HG03097 (cell line): ENCODE measurements around the gene PPP1R9B.

Experiments
- ATAC-seq: cut with Tn5 transposase; IDR thresholded peaks from one replicate; pipeline ENCODE4 v1.9.1; 2021; ENCODE audit not compliant: unreplicated experiment, low FRiP score

PPP1R9B gene

DNA sequence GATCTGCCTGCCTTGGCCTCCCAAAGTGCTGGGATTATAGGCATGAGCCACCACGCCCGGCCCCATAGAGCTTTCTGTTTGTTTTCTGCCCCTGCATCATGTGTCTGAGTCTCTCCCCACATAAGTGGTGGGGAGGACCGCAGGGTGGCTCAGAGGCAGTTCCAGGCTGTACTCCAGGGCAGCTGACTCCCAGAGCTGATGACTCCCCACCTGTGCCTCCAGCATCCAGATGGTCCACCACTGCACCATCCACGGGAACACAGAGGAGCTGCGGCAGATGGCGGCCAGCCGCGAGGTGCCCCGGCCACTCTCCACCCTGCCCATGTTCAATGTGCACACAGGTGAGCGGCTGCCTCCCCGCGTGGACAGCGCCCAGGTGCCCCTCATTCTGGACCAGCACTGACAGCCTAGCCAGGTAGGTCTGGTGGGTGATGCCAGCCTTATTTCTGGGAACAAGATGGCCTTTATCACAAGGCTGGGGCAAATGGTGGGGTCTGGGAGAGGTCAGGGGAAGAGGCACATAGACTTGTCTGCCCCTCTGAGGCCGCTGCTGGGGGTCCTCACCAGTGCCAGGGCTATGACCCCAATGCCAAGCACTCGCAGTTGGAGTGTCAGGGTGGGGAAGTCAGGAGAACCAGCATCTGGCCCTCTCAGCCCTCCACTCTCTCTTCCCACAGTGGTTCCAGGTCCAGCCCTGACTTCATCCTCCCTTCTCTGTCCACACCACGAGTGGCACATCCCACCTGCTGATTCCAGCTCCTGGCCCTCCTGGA, 24.7 kb upstream of the PPP1R9B start:
- ATAC-seq: no peak

DNA sequence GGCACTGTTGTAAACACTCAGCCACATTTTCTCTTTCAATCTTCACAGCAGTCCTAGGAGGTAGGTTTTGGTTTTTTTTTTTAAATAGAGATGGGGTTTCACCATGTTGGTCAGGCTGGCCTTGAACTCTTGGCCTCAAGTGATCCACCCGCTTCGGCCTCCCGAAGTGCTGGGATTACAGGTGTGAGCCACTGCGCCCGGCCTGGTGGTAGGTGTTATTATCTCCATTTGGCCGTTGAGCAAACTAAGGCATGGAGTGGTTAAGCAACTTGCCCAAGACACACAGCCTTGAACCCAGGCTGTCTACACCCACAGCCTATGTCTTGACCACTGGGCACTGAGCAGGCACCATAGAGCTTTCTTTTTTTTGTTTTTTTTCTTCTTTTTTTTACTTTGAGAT, 24.0 kb upstream of the PPP1R9B start:
- no peak for ATAC-seq

DNA sequence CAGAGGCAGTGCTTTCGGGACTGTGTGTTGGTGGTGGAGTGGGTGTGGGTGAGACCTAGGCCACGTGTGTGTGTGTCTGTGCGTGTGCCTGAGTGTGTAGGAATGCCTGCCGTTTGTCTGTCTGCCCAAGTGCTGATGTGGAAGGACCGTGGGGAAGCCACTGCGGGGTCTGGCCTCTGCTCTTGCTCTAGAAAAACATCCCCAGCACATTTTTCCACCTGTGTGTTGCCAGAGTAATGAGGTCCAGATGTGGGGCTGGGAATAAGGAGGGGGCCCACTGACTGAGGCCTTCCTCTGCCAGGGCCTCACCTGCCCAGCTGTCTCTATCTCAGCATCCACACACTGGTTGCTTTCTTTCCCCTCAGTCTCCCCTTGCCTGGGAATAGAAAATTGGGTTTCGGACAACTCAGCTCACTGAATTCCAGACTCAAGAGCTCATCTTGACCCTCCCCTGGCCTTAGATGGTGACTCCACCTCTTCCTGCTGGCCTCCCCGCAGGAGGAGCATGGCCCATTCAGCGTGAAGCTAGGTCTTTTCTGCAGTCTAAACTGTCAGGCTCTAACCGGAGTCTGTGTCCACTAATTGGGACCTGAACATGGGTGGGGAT, 23.0 kb upstream of the PPP1R9B start:
- ATAC-seq: no peak

DNA sequence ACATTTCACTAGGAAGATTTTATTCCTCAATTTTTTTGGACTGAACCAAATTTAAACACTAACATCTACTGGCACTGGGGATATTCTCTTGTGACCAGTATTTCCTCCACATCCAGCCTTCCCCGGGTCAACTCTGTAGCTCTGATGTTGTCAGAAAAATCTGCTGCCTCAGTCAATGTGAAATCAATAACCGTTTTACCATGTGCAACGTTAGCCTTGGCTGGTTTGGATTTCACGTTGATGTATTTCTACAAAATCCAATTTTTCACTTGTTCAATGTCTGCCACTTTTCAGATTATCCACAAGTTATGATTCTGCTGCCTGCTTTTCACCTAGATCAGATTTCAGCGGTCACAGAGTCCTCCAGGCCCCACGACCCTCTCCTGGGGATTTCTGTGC, 22.5 kb upstream of the PPP1R9B start:
- ATAC-seq: no peak

DNA sequence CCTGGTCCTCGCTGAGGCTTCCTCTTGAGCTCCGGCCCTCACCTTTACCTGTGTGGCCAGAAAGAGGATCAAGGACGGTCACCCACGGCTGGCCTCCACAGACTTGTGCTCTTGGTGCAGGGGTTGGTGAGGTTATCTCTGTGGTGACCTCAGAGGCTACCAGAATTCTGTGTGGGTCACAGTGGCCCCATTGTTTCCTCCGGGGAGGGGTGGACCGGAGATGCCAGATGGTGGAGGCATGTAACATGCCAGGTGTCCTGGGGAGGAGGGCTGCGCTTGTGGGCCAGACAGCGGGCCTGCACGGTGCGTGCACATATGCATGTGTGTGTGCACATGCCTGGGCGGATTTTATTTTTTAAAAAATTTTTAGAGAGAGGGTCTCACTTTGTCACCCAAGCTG, 21.7 kb upstream of the PPP1R9B start:
- ATAC-seq: no peak

DNA sequence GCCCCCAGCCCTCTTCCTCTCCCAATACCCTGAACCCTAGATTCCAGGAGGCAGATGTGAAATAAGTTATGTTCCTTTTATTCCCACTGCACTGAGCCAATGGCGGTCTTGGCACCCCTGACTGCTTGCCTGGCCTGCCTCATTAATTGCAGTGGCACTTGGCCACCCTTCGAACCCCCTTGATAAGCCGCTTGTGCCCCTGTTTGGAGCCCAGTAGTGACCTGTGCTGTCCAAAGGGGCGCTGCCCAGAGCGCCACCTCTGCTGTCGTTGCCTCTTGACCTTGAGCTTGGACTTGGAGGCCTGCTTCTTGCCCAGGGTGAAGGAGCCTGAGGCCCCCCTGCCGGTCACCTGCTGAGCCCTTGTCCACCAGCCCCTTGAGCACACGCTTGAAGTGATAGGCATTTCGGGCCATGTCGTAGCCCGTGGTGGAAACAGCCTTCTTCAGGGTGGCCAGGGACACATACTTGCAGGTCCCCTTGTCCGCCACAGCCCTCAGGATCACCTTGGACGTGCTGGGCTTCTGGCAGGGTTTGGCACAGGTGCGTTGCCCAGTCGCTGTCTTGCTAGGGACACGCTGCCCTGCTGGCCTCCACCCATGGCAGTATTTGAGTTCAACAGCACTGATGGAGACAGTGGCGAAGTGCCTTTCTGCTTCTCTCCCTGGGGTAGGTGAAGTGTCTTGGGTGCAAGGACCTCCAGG, 21.0 kb upstream of the PPP1R9B start:
- no peak for ATAC-seq

DNA sequence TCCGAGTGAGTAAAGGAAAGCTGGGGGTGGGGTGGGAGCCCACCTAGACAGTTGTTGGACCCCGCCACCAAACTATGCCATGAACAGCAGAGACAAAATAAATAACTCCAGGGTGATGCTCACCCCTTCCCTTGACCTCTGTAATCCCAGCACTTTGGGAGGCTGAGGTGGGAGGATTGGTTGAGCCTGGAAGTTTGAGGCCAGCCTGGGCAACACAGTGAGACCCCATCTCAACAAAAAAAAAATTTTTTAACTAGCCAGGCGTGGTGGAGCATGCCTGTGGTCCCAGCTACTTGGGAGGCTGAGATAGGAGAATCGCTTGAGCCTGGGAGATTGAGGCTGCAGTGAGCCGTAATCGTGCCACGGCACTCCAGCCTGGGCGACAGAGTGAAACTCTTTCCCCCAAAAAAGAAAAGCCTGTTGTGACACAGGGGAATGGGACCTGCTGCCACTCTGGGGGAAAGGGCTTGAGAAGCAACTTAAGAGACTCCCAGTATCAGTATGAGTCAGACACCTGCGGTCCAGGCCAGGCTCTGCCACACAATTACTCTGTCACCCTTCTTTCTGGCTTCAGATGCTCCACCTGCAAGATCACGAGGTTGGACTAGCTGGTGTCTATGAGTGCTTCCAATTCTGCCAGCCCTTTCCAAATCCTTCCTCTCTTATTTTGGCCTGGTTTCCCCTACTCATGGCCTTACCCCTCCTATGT, 20.3 kb upstream of the PPP1R9B start:
- ATAC-seq: no peak

DNA sequence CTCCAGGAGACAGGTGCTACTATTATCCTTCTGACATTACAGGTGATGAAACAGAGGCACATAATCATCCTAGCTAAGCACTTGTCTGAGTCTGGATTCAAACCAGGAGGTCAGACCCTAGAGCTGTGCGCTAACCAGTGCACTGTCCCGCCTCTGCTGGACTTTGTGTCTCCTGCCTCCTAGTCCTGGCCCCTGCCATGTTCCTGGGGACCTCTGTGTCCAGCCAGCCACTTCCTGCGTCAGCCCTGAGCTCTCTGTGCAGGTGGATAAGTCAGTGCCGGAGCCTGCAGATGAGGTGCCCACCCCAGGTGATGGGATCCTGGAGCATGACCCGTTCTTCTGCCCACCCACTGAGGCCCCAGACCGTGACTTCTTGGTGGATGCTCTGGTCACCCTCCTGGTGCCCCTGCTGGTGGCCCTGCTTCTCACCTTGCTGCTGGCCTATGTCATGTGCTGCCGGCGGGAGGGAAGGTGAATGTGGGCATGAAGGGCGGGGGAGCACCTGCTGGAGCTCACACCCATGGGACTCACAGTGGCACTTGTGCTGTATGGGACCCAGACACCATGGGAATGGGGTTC, 19.5 kb upstream of the PPP1R9B start:
- no peak for ATAC-seq

DNA sequence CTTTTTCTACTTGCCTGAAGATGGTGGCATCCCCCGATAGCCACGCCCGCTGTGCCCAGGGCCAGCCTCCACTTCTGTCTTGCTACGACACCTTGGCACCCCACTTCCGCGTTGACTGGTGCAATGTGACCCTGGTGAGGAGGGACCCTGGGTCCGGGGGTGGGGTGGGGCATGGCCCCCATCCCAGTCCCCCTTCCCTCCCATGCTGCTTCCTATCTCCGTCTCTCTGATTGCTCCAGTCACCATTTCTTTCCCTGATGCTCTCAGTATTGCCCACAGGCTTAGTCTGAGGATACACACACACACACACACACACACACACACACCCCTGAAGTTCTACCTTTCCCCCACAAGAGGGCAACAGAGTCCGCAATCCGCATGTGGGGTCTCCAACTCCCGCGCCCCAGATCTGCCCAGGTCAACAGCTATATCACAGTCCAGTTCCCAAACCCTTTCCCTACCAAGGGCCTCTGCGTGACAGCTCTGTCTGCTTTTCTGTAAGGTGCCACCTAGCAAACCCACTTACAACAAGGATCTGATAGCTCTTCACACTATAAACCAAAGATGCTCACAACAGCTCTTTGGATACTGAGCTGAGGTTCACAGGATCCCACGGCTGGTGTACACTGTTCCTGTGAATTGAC, 18.8 kb upstream of the PPP1R9B start:
- ATAC-seq: no peak

DNA sequence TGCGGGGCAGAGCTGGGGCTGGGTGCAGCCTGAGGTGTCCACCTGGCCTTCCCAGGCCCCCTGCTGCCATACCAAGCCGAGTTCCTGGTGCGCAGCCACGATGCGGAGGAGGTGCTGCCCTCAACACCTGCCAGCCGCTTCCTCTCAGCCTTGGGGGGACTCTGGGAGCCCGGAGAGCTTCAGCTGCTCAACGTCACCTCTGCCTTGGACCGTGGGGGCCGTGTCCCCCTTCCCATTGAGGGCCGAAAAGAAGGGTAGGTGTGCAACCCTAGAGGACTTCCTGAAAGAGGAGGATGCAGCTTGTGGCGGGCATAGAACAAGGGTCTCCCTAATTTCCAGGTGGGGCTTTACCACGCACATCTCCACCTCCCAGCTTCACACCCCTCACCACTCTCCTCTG, 17.8 kb upstream of the PPP1R9B start:
- no peak for ATAC-seq

DNA sequence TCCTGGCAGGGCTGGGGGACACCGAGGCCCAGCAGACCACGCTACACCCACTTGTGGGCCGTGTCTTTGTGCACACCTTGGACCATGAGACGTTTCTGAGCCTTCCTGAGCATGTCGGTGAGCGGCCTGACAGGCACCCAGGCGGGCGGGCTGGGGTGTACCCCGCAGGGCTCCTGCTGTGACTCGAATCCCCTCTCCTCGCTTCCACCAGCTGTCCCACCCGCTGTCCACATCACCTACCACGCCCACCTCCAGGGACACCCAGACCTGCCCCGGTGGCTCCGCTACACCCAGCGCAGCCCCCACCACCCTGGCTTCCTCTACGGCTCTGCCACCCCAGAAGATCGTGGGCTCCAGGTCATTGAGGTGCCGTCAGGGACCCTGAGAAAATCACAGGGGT, 16.9 kb upstream of the PPP1R9B start:
- no peak for ATAC-seq

DNA sequence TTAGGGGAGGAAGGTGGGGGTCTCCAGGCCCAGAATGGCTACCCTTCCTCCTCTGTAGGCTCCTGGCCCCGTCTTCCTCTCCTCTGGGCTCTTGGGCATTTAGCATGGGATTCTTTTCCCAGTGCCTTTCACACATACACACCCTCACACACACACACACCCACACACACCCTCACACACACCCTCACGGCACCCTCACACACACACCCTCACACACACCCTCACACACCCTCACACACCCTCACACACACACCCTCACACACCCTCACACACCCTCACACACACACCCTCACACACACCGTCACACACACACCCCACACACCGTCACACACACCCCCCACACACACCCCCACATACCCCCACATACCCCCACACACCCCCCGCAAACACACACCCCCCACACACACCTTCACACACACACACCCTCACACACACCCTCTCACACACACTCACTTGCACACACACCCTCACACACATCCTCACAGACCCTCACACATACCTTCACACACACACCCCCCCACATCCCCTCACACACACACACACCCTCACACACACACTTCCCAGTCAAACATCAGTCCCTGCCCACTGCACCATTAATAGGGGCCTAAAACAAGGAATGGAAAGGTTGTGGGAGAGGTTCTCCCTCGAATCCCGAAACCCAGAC, 16.2 kb upstream of the PPP1R9B start:
- ATAC-seq: no peak

DNA sequence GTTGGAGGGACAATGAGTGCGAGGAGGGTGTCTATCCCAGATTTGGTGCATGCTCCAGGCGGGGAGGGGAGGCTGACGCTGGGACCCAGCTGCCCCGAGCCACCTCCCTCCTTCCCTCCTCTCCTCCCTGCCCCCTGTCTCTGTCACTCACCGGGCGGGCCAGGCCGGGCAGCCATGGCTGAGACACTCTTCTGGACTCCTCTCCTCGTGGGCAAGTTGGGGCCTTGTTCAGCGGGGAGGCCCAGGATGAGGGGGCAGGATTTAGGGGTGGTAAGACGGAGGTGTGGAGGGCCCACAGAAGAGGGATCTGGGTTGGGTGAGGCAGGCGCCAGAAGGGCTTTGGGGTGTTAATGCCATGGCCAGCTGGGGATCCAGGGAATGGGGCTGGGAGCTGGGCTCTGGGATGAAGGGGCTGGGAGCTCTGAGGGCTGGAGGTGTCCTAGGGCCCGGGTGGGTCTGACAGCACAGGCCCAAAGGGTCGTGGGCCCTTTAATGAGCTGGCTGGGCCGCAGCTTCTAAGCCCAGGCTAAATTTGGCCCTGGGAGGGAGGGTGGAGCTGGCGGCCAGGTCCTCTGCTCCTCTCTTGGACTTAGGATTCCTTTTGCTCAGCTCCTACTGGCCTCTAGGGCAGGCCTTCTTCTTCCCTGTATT, 15.5 kb upstream of the PPP1R9B start, which contains the start of gene SGCA:
Gene SGCA, plus strand, starts transcription at position 139 of the 651 bp plus-strand sequence. Its CDS starts 36 bp downstream, at position 175.
- no peak for ATAC-seq

DNA sequence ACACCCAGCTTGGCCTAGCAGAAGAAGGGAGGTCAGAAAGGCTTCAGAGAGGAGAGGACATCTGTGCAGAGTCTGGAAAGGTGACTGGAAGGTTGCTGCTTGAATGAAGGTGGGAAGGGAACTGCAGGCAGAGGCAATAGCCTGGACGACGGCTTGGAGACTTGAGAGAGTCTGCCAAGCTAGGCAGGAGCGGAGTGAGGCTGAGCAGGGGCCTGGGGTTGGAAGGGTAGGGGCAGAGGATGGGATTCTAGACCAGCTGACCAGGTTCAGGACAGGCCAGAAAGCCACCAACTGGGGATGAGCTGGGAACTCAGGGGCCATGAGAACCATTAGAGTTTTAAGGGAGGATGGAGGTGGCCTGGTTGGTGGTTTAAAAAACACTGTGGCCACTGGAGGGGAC, 15.0 kb upstream of the PPP1R9B start:
- ATAC-seq: no peak

DNA sequence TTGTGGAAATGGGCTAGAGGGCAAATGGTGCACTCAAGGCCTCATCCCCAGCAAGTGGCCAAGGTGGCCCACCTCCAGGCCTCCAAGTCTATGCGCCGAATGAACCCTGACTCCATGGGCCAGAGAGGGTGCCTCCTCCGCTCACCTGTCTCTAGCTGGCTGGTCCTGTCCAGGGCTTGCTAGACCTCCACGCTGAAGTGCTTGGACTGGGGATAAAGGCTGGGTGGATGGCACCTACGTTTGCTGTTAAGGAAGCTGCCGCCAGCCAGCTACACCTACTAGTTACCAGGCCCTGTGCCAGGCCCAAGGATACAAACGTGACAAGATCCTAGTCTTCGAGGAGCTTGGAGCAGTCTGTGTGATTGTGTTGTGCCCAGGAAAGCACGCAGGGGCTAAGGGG, 14.6 kb upstream of the PPP1R9B start:
- ATAC-seq: no peak

DNA sequence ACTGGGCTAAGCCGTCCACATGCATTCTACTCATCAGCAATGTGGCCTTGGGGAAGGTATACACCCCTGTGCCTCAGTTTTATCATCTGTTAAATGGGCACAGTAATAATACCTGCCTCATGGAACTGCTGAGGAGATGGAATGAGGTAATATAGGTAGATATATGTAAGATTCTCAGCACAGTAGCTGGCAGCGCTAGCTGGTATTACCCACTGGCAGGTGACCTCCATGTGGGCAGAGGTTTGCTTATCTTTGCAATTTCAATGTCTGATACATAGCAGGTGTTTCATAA, 14.2 kb upstream of the PPP1R9B start:
- no peak for ATAC-seq

DNA sequence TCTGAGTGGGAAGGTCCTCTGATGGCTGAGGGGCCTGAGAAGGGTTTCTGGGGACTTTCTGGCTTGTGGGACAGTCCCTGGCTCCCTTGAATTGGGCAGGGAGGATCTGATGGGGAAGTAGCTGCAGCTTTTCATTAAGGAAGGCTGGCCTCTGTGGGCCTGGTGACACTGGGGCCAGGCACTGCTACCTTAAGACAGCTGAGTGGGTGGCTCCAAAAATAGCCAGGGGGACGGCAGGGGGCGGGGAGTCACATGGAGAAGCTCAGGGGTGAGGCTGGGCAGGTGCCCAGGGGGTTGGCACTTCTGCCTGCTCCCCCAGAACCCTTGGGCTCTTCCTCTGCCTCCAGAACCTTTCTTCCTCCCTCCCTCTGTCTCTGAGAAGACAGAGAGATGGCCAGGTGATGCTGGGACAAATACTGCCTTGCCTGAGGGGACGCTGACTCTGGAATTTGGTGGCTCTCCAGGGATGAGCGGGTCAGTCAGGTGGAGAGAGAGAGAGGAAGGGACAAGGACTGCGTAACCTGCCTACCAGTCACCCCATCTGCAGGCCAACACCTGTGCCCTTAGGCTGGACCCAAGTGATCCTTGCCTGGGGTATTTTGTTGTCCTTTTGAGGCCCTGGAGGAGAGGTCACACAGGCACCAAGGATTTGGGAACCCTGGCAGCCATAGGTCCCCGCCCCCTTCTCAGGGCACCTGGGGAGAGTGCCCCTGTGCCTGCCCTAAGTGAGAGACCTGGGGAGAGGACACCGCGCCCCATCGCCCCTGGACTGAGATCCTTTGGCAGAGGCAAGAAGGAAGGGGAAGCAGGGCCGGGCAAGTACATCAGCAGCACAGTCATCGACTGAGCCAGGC, 13.6 kb upstream of the PPP1R9B start:
- no peak for ATAC-seq

DNA sequence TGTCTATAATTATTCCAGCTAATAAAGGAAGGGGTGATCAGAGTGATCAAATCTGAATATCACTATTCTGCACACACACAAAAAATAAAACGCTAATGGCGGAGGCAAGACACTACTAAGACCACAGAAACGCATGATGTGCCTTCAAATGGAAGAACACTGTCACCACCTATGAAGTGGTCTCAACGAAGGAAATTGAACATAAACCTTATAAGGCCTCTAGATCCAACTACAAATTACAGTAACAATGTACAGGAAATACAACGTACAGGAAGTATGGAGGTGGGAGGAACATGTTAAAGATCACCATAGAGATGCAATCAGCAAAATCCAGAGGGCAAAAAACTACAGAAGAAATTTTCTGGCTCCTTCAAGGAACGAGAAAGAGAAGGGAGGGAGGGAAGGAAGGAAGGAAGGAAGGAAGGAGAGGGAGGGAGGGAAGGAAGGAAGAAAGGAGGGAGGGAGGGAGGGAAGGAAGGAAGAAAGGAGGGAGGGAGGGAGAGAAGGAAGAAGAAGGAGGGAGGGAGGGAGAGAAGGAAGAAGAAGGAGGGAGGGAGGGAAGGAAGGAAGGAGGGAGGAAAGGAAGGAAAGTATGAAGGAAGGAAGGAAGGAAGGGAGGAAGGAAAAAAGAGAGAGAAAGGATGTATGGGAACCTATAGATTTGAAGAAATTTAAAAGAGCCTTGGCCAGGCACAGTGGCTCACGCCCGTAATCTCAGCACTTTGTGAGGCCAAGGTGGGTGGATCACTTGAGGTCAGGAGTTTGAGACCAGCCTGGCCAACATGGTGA, 12.2 kb upstream of the PPP1R9B start:
- ATAC-seq: no peak
